ENCODE measurements around the gene RAPGEFL1. TPM values are rescaled to one million over a fixed set of nuclear protein-coding genes. Genes with fewer than 3 reads are reported as not detected.
"Not testable (repeated sequence)": the region's sequence is repeated elsewhere in the genome, so short reads cannot be mapped to it uniquely, and the experiment has no call there.

Gene RAPGEFL1
- 4.4 TPM for polyA plus RNA-seq (2013, experiment 1 of 2; ENCODE audit: insufficient read length)
- 4.4 TPM for polyA plus RNA-seq (2013, experiment 2 of 2; ENCODE audit: insufficient read length)

- peak; percentile 62 for DNase-seq
These were observed at the start of gene RAPGEFL1 for GRCh38 chr17:40177275-40177874. RAPGEFL1 (plus strand) TSS chr17:40177470; CDS start chr17:40177862, 392 bp downstream.

- no peak for DNase-seq
These were observed 47.8 kb upstream of the RAPGEFL1 start for GRCh38 chr17:40129498-40129897.

- DNase-seq, result no peak
These were observed 46.8 kb upstream of the RAPGEFL1 start for GRCh38 chr17:40130352-40131042.

GRCh38 chr17:40134184-40134583 is 43.1 kb upstream of the RAPGEFL1 start:
- DNase-seq, result no peak

- no peak for DNase-seq
These were observed 41.5 kb upstream of the RAPGEFL1 start for GRCh38 chr17:40135817-40136216.

GRCh38 chr17:40139566-40140058 is 37.7 kb upstream of the RAPGEFL1 start:
- DNase-seq, result no peak

- DNase-seq, result not testable (repeated sequence)
These were observed 34.1 kb upstream of the RAPGEFL1 start for GRCh38 chr17:40143166-40143565.

- no peak for DNase-seq
These were observed 31.8 kb upstream of the RAPGEFL1 start for GRCh38 chr17:40145476-40145875.

GRCh38 chr17:40148527-40148926 is 28.7 kb upstream of the RAPGEFL1 start:
- DNase-seq, result no peak

- DNase-seq, result no peak
These were observed 27.0 kb upstream of the RAPGEFL1 start for GRCh38 chr17:40150276-40150675.

- DNase-seq, result no peak
These were observed 25.8 kb upstream of the RAPGEFL1 start for GRCh38 chr17:40151414-40151963.

- DNase-seq, result no peak
These were observed 23.6 kb upstream of the RAPGEFL1 start for GRCh38 chr17:40153603-40154236.

GRCh38 chr17:40157973-40158372 is 19.3 kb upstream of the RAPGEFL1 start:
- no peak for DNase-seq

- DNase-seq, result no peak
These were observed 18.7 kb upstream of the RAPGEFL1 start for GRCh38 chr17:40158438-40159013.

- no peak for DNase-seq
These were observed 17.8 kb upstream of the RAPGEFL1 start for GRCh38 chr17:40159456-40159855.

- no peak for DNase-seq
These were observed 9.5 kb upstream of the RAPGEFL1 start for GRCh38 chr17:40167685-40168261.

- DNase-seq, result peak; percentile 75
These were observed 8.9 kb upstream of the RAPGEFL1 start for GRCh38 chr17:40168262-40168832.

GRCh38 chr17:40170325-40170724 is 6.9 kb upstream of the RAPGEFL1 start:
- no peak for DNase-seq

GRCh38 chr17:40171750-40172149 is 5.5 kb upstream of the RAPGEFL1 start:
- DNase-seq, result no peak

GRCh38 chr17:40173091-40173777 is 4.0 kb upstream of the RAPGEFL1 start:
- no peak for DNase-seq

- DNase-seq, result no peak
These were observed 3.5 kb upstream of the RAPGEFL1 start for GRCh38 chr17:40173778-40174135.

- DNase-seq, result no peak
These were observed 2.8 kb upstream of the RAPGEFL1 start for GRCh38 chr17:40174514-40174913.
